Endothelial cell of umbilical vein (primary cell): ENCODE measurements around the gene OVCH2. TPM values are rescaled to one million over a fixed set of nuclear protein-coding genes. Genes with fewer than 3 reads are reported as not detected.
A peak's percentile ranks its signal among the peaks of the same experiment; 100 is the strongest.

Experiments used
- BruUV-seq: library from RNA; stranded (reverse); fragments of 400-500 nt; replicated peaks from 2 replicates; lab custom pipeline; 2021; lab: Mats Ljungman, UMichigan
- CTCF ChIA-PET: fragments of 300-600, 350-600 bp; sonication (Branson Sonifier 250); formaldehyde crosslinking; loops from one replicate; lab custom pipeline; 2021; ENCODE audit warnings: antibody characterized with exemption, inconsistent platforms; lab: Charles Lee
- POLR2A ChIA-PET: fragments of 300-600, 350-600 bp; sonication (Branson Sonifier 250); formaldehyde crosslinking; loops from one replicate; lab custom pipeline; 2021; ENCODE audit warnings: antibody characterized with exemption, inconsistent platforms; lab: Charles Lee
- DNase-seq: peaks from one replicate; pipeline ENCODE4 v3.0.0-alpha.2; 2011; ENCODE audit warnings: low read depth, low spot score
- FAIRE-seq: peaks from 2 replicates; lab custom pipeline; 2011; peaks lifted over from hg19 to GRCh38; lab: Jason Lieb, UNC
- H2AFZ ChIP-seq: 2 replicates; pipeline ENCODE4 v1.6.0; 2012; ENCODE audit warnings: low read depth, low read length, control low read depth, inconsistent platforms
- H3K27ac ChIP-seq: 2 replicates; pipeline ENCODE4 v1.5.1; 2011; ENCODE audit warnings: low read depth, mild to moderate bottlenecking, control low read depth, low read length, moderate library complexity; ENCODE audit not compliant: insufficient read depth
- H3K27me3 ChIP-seq, 2 experiments: 2 replicates each; pipeline versions ENCODE4 v1.6.0 to v1.6.1; 2011; ENCODE audit warnings: low read length in 2 of 2, mixed read lengths in 1 of 2; ENCODE audit not compliant: control insufficient read depth in 2 of 2, insufficient read depth in 2 of 2
- H3K36me3 ChIP-seq, 2 experiments: 2 replicates in 1 of 2; 3 replicates in 1 of 2; pipeline ENCODE4 v1.5.1; 2011; ENCODE audit warnings: low read length in 2 of 2, mild to moderate bottlenecking in 1 of 2, moderate library complexity in 1 of 2; ENCODE audit not compliant: control insufficient read depth in 2 of 2, insufficient read depth in 2 of 2; ENCODE audit errors: extremely low read depth in 1 of 2
- H3K4me1 ChIP-seq: 3 replicates; pipeline ENCODE4 v1.5.1; 2011; ENCODE audit warnings: mild to moderate bottlenecking, low read length; ENCODE audit not compliant: control insufficient read depth, insufficient read depth; ENCODE audit errors: extremely low read depth
- H3K4me2 ChIP-seq: 2 replicates; pipeline ENCODE4 v1.6.1; 2011; ENCODE audit warnings: low read length, control low read depth, mixed read lengths; ENCODE audit not compliant: insufficient read depth
- H3K4me3 ChIP-seq, 3 experiments: fragments of 200-600 bp in 1 of 3; sonication (generic), shearing (Covaris generic) in 1 of 3; replicated peaks in 1 of 3; 2 replicates each; pipeline ENCODE4 v1.5.1; 2011 to 2016; ENCODE audit warnings: control low read depth in 3 of 3, low read length in 3 of 3, mild to moderate bottlenecking in 2 of 3, inconsistent platforms in 1 of 3, low read depth in 1 of 3, moderate library complexity in 1 of 3; ENCODE audit not compliant: insufficient read depth in 1 of 3
- H3K79me2 ChIP-seq: 2 replicates; pipeline ENCODE4 v1.6.0; 2012; ENCODE audit warnings: low read length, inconsistent platforms; ENCODE audit not compliant: control insufficient read depth, insufficient read depth
- H3K9ac ChIP-seq: replicated peaks from 2 replicates; pipeline ENCODE3; 2011; ENCODE audit warnings: low read length, control low read depth; ENCODE audit not compliant: insufficient read depth; ENCODE audit errors: extremely low read depth
- H3K9me1 ChIP-seq: replicated peaks from 3 replicates; pipeline ENCODE4 v1.6.0; 2011; ENCODE audit warnings: mild to moderate bottlenecking, low read length; ENCODE audit not compliant: control insufficient read depth, insufficient read depth; ENCODE audit errors: extremely low read depth
- H3K9me3 ChIP-seq: replicated peaks from 2 replicates; pipeline ENCODE4 v1.5.1; 2012; ENCODE audit warnings: low read length, inconsistent platforms; ENCODE audit not compliant: control insufficient read depth, insufficient read depth
- H4K20me1 ChIP-seq: replicated peaks from 2 replicates; pipeline ENCODE3; 2011; ENCODE audit warnings: mild to moderate bottlenecking, low read length; ENCODE audit not compliant: control insufficient read depth, insufficient read depth; ENCODE audit errors: extremely low read depth
- CTCF ChIP-seq, 2 donors: IDR thresholded peaks; 1 replicate in 1 of 2; 2 replicates in 1 of 2; pipeline ENCODE4 v1.5.1; 2011; ENCODE audit warnings: low read length in 2 of 2, mild to moderate bottlenecking in 2 of 2, moderate library complexity in 2 of 2, control low read depth in 1 of 2, inconsistent platforms in 1 of 2, low read depth in 1 of 2; ENCODE audit not compliant: insufficient read depth in 1 of 2; ENCODE audit errors: extremely low read depth in 1 of 2
- EZH2 ChIP-seq: IDR thresholded peaks from 2 replicates; pipeline ENCODE4 v1.6.1; 2012; ENCODE audit warnings: borderline replicate concordance, low read depth, mild to moderate bottlenecking, moderate library complexity, low read length, inconsistent platforms; ENCODE audit not compliant: severe bottlenecking
- FOS ChIP-seq: IDR thresholded peaks from 2 replicates; pipeline ENCODE4 v1.6.1; 2011; ENCODE audit warnings: mild to moderate bottlenecking, low read length, moderate library complexity, borderline replicate concordance; ENCODE audit not compliant: insufficient read depth
- GATA2 ChIP-seq: IDR thresholded peaks from 2 replicates; pipeline ENCODE4 v1.7.0; 2011; ENCODE audit warnings: low read depth, mild to moderate bottlenecking, moderate library complexity, mixed read lengths, low read length; ENCODE audit not compliant: insufficient read length, insufficient read depth
- JUN ChIP-seq: IDR thresholded peaks from 2 replicates; pipeline ENCODE4 v1.6.1; 2011; ENCODE audit warnings: borderline replicate concordance, low read depth; ENCODE audit not compliant: insufficient read length, insufficient read depth
- MAX ChIP-seq: IDR thresholded peaks from 2 replicates; pipeline ENCODE4 v1.6.1; 2011; ENCODE audit not compliant: insufficient read depth, insufficient read length
- MYC ChIP-seq: IDR thresholded peaks from one replicate; pipeline ENCODE4 v1.6.1; 2011; ENCODE audit warnings: mild to moderate bottlenecking, low read depth, low read length
- POLR2A ChIP-seq: IDR thresholded peaks from 2 replicates; pipeline ENCODE4 v1.6.1; 2012; ENCODE audit warnings: low read depth, mild to moderate bottlenecking, control low read depth, low read length
- POLR2AphosphoS5 ChIP-seq: IDR thresholded peaks from 2 replicates; pipeline ENCODE4 v1.6.1; 2012; ENCODE audit warnings: low read depth, mild to moderate bottlenecking, control low read depth, low read length, moderate library complexity; ENCODE audit not compliant: insufficient read depth
- dilution Hi-C: fragments of 300-500 bp; cut with MboI; formaldehyde crosslinking; loops from one replicate; pipeline ENCODE4 v1.15.0; 2019; ENCODE audit warnings: low sequenced_read_pairs; ENCODE audit not compliant: extremely low pct_ligation_motif_present
- intact Hi-C: fragments of 100-400 bp; cut with micrococcal nuclease; formaldehyde crosslinking; loops from one replicate; pipeline ENCODE4 v1.10.0; 2022
- polyA plus RNA-seq, 4 experiments: library from polyadenylated mRNA; depleted of rRNA in 3 of 4; stranded (reverse) in 3 of 4; unstranded in 1 of 4; fragments of >200 nt; gene quantifications; 2 replicates each; pipeline versions ENCODE4 v1.2.1 to v1.2.3, GENCODE V29; 2011 to 2012; ENCODE audit warnings: missing spikeins in 1 of 4
- total RNA-seq: library from RNA; stranded (reverse); gene quantifications from 2 replicates; pipeline ENCODE4 v1.2.3, GENCODE V29; 2021

Gene OVCH2
- total and polyA plus RNA-seq, 2 donors (not counting 3 experiments of a cell fraction or from before 2014, with no cell fraction given): not detected

- intact Hi-C loops: loop anchor here (1.0 to 2.0 kb wide), 4 partner anchors 86 to 559 kb away; partner anchors contain the start of gene PPFIBP2
- no TSS peak for BruUV-seq
- Histone ChIP-seq H3K27me3 (no peaks in the 10 kb centered on the region), H4K20me1 (no peaks in the 10 kb centered on the region), H3K4me1 (no peaks in the 10 kb centered on the region), H3K36me3 (no peaks in the 10 kb centered on the region), H2AFZ (no peak overlapping the region), H3K79me2 (no peaks in the 10 kb centered on the region), H3K4me2 (no peak overlapping the region), H3K4me3 (no peak overlapping the region), H3K27ac (no peak overlapping the region), H3K9ac (no peak overlapping the region), H3K9me1 (no peaks in the 10 kb centered on the region), H3K9me3 (no peaks in the 10 kb centered on the region)
- ChIA-PET CTCF (interaction anchor here (0.6 to 10.0 kb wide), 54 partner anchors 9 to 560 kb away, joined by 3 to 766 read pairs (median 6); partner anchors contain the start of gene PPFIBP2), POLR2A (interaction anchor here (1.1 to 1.3 kb wide), 2 partner anchors 84 to 86 kb away, joined by 4 to 11 read pairs; no protein-coding TSS in a partner anchor)
- peak; percentile 75 for DNase-seq
- TF ChIP-seq MAX: no peak
- peak; percentile 64 to 80 for TF ChIP-seq CTCF (IDR thresholded peaks at IDR 0.05; ENCODE audit: extremely low read depth in 1 of 2, insufficient read depth in 1 of 2, low read depth in 1 of 2, low read length in 2 of 2)
- dilution Hi-C loops: no loop called here
- peak; percentile 81 for FAIRE-seq
Observed at GRCh38 chr11:7657306-7658025, 48.8 kb downstream of the OVCH2 start.

GRCh38 chr11:7656704-7657103, 49.6 kb downstream of the OVCH2 start:
- Histone ChIP-seq H3K4me1 (no peaks in the 10 kb centered on the region), H3K4me3 (no peak overlapping the region), H4K20me1 (no peaks in the 10 kb centered on the region), H3K9ac (no peak overlapping the region), H3K36me3 (no peaks in the 10 kb centered on the region), H3K27me3 (no peaks in the 10 kb centered on the region), H3K9me1 (no peaks in the 10 kb centered on the region), H3K79me2 (no peaks in the 10 kb centered on the region), H2AFZ (no peak overlapping the region), H3K4me2 (no peak overlapping the region), H3K9me3 (no peaks in the 10 kb centered on the region), H3K27ac (no peak overlapping the region)
- no peak for FAIRE-seq
- ChIA-PET CTCF (interaction anchor here (0.6 to 10.0 kb wide), 50 partner anchors 8 to 560 kb away, joined by 3 to 766 read pairs (median 6); partner anchors contain the start of gene PPFIBP2), POLR2A (interaction anchor here (1.1 to 1.3 kb wide), 2 partner anchors 83 to 85 kb away, joined by 4 to 11 read pairs; no protein-coding TSS in a partner anchor)
- dilution Hi-C loops: no loop called here
- BruUV-seq: no TSS peak
- DNase-seq: no peak
- intact Hi-C loops: loop anchor here (1.0 to 2.0 kb wide), 4 partner anchors 85 to 558 kb away; partner anchors contain the start of gene PPFIBP2
- TF ChIP-seq MAX (no peak), GATA2 (no peak), JUN (no peak), FOS (no peak), MYC (no peak), POLR2A (no peak), POLR2AphosphoS5 (no peak), EZH2 (no peak), CTCF (IDR thresholded peaks at IDR 0.05; ENCODE audit: extremely low read depth in 1 of 2, insufficient read depth in 1 of 2, low read depth in 1 of 2, low read length in 2 of 2) (no peak)
